WTC11 (cell line): ENCODE measurements around the gene PRRX1. TPM values are rescaled to one million over a fixed set of nuclear protein-coding genes. Genes with fewer than 3 reads are reported as not detected.

ENCODE experiments used
- ATAC-seq: fragments of 200-7000 bp; cut with Tn5 transposase; 2 replicates; pipeline ENCODE4 v1.10.0; 2021; ENCODE audit warnings: mild to moderate bottlenecking, moderate library complexity
- CTCF ChIA-PET: fragments of 300-600 bp; sonication (Branson Sonifier 250); formaldehyde crosslinking; loops from one replicate; lab custom pipeline; 2021; ENCODE audit warnings: antibody characterized with exemption; lab: Charles Lee
- POLR2A ChIA-PET: fragments of 350-600 bp; sonication (Branson Sonifier 250); formaldehyde crosslinking; loops from one replicate; lab custom pipeline; 2021; ENCODE audit warnings: antibody characterized with exemption; lab: Charles Lee
- DNase-seq: peaks from one replicate; pipeline ENCODE4 v3.0.0; 2021; ENCODE audit warnings: low spot score
- H3K27ac Mint-ChIP-seq: 2 replicates; pipeline ENCODE4 v1.8.0; 2021; ENCODE audit warnings: mixed read lengths
- H3K27me3 Mint-ChIP-seq: 2 replicates; pipeline ENCODE4 v1.8.0; 2021; ENCODE audit warnings: low read depth, mild to moderate bottlenecking, moderate library complexity, mixed read lengths
- H3K36me3 Mint-ChIP-seq: 2 replicates; pipeline ENCODE4 v1.8.0; 2021; ENCODE audit warnings: mixed read lengths
- H3K4me1 Mint-ChIP-seq: 2 replicates; pipeline ENCODE4 v1.8.0; 2022; ENCODE audit warnings: mixed read lengths
- H3K4me3 Mint-ChIP-seq: 2 replicates; pipeline ENCODE4 v1.8.0; 2021; ENCODE audit warnings: mild to moderate bottlenecking, moderate library complexity, mixed read lengths
- H3K9me3 Mint-ChIP-seq: 2 replicates; pipeline ENCODE4 v1.8.0; 2021; ENCODE audit warnings: mixed read lengths
- EMX1 ChIP-seq: fragments of 250-450 bp; sonication (Bioruptor Pico); IDR thresholded peaks from 2 replicates; pipeline ENCODE4 v1.8.0; 2021; ENCODE audit warnings: mild to moderate bottlenecking
- IRF2 ChIP-seq: sonication (generic); formaldehyde crosslinking; IDR thresholded peaks from 2 replicates; pipeline ENCODE4 v1.8.0; 2022; ENCODE audit warnings: low read depth, missing genetic modification reagents, borderline replicate concordance
- JAZF1 ChIP-seq: fragments of 250-450 bp; sonication (Bioruptor Pico); IDR thresholded peaks from 2 replicates; pipeline ENCODE4 v1.9.0; 2021; ENCODE audit warnings: moderate library complexity, mild to moderate bottlenecking, inconsistent platforms
- JUN ChIP-seq: sonication (generic); formaldehyde crosslinking; IDR thresholded peaks from 2 replicates; pipeline ENCODE4 v1.8.0; 2023; ENCODE audit warnings: mild to moderate bottlenecking, missing genetic modification reagents
- NFYB ChIP-seq: sonication (generic); formaldehyde crosslinking; conservative IDR thresholded peaks from 2 replicates; pipeline ENCODE4 v1.8.0; 2022; ENCODE audit warnings: low read depth, missing genetic modification reagents
- NR3C1 ChIP-seq: sonication (generic); formaldehyde crosslinking; conservative IDR thresholded peaks from 2 replicates; pipeline ENCODE4 v1.8.1; 2023; ENCODE audit warnings: low read depth, mild to moderate bottlenecking, missing genetic modification reagents
- RELA ChIP-seq: sonication (generic); formaldehyde crosslinking; IDR thresholded peaks from 2 replicates; pipeline ENCODE4 v1.8.1; 2022; ENCODE audit warnings: missing genetic modification reagents, mild to moderate bottlenecking, borderline replicate concordance
- RORB ChIP-seq: fragments of 250-450 bp; sonication (Bioruptor Pico); IDR thresholded peaks from 2 replicates; pipeline ENCODE4 v1.9.0; 2021; ENCODE audit warnings: mild to moderate bottlenecking
- ZBTB21 ChIP-seq: sonication (generic); formaldehyde crosslinking; IDR thresholded peaks from 2 replicates; pipeline ENCODE4 v1.8.1; 2023; ENCODE audit warnings: mild to moderate bottlenecking, missing genetic modification reagents, borderline replicate concordance
- ZNF232 ChIP-seq: sonication (generic); formaldehyde crosslinking; IDR thresholded peaks from 2 replicates; pipeline ENCODE4 v1.8.0; 2022; ENCODE audit warnings: mild to moderate bottlenecking, missing genetic modification reagents
- ZNF423 ChIP-seq: fragments of 250-450 bp; sonication (Bioruptor Pico); IDR thresholded peaks from 2 replicates; pipeline ENCODE4 v2.1.2; 2022; ENCODE audit warnings: mild to moderate bottlenecking, moderate library complexity
- total RNA-seq: library from RNA; stranded (reverse); gene quantifications from 3 replicates; pipeline ENCODE4 v1.2.3, GENCODE V29; 2021
- TF ChIP-seq, protein P1 (sequence below): sonication (generic); formaldehyde crosslinking; IDR thresholded peaks from 2 replicates; pipeline ENCODE4 v1.8.0; 2022; ENCODE audit warnings: mild to moderate bottlenecking, missing genetic modification reagents
- TF ChIP-seq, protein P2 (sequence below): sonication (generic); formaldehyde crosslinking; IDR thresholded peaks from 2 replicates; pipeline ENCODE4 v1.8.0; 2023; ENCODE audit warnings: mild to moderate bottlenecking, missing genetic modification reagents
- TF ChIP-seq, protein P3 (sequence below): sonication (generic); formaldehyde crosslinking; IDR thresholded peaks from 2 replicates; pipeline ENCODE4 v1.8.1; 2022; ENCODE audit warnings: low read depth, missing genetic modification reagents, borderline replicate concordance
- TF ChIP-seq, protein P4 (sequence below): sonication (generic); formaldehyde crosslinking; IDR thresholded peaks from 2 replicates; pipeline ENCODE4 v1.8.1; 2023; ENCODE audit warnings: mild to moderate bottlenecking, missing genetic modification reagents
- TF ChIP-seq, protein P5 (sequence below): sonication (generic); formaldehyde crosslinking; IDR thresholded peaks from 2 replicates; pipeline ENCODE4 v1.8.1; 2022; ENCODE audit warnings: mild to moderate bottlenecking, moderate library complexity, missing genetic modification reagents
- TF ChIP-seq, protein P6 (sequence below): sonication (generic); formaldehyde crosslinking; IDR thresholded peaks from 2 replicates; pipeline ENCODE4 v1.8.0; 2023; ENCODE audit warnings: missing genetic modification reagents, mild to moderate bottlenecking, borderline replicate concordance

The PRRX1 gene
- total RNA-seq, 1 experiment from 2014 or later: 0.31 TPM

DNA sequence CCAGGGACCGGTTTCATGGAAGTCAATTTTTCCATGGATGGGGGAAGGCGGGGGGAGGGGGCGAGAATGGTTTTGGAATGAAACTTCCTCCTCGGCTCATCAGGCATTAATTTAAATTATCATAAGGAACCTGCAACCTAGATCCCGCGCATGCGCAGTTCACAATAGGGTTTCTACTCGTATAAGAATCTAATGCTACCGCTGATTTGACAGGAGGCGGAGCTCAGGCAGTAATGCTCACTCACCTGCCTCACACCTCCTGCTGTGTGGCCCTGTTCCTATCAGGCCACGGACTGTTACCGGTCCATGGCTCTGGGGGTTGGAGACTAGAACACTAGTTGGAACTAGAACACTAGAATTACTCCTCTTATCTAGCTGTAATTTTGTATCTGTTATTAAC is 38.0 kb downstream of the PRRX1 start (continued):
- TF ChIP-seq, protein P1, sequence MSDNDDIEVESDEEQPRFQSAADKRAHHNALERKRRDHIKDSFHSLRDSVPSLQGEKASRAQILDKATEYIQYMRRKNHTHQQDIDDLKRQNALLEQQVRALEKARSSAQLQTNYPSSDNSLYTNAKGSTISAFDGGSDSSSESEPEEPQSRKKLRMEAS (CRISPR knock-in tag): no peak
- TF ChIP-seq IRF2 (CRISPR knock-in tag) (no peak), ZBTB21 (no peak), JAZF1 (CRISPR knock-in tag) (no peak), ZNF423 (no peak), RORB (CRISPR knock-in tag) (no peak), ZNF232 (CRISPR knock-in tag) (no peak), JUN (no peak), NFYB (CRISPR knock-in tag) (no peak)
- TF ChIP-seq, protein P2, sequence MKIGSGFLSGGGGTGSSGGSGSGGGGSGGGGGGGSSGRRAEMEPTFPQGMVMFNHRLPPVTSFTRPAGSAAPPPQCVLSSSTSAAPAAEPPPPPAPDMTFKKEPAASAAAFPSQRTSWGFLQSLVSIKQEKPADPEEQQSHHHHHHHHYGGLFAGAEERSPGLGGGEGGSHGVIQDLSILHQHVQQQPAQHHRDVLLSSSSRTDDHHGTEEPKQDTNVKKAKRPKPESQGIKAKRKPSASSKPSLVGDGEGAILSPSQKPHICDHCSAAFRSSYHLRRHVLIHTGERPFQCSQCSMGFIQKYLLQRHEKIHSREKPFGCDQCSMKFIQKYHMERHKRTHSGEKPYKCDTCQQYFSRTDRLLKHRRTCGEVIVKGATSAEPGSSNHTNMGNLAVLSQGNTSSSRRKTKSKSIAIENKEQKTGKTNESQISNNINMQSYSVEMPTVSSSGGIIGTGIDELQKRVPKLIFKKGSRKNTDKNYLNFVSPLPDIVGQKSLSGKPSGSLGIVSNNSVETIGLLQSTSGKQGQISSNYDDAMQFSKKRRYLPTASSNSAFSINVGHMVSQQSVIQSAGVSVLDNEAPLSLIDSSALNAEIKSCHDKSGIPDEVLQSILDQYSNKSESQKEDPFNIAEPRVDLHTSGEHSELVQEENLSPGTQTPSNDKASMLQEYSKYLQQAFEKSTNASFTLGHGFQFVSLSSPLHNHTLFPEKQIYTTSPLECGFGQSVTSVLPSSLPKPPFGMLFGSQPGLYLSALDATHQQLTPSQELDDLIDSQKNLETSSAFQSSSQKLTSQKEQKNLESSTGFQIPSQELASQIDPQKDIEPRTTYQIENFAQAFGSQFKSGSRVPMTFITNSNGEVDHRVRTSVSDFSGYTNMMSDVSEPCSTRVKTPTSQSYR: no peak

DNA sequence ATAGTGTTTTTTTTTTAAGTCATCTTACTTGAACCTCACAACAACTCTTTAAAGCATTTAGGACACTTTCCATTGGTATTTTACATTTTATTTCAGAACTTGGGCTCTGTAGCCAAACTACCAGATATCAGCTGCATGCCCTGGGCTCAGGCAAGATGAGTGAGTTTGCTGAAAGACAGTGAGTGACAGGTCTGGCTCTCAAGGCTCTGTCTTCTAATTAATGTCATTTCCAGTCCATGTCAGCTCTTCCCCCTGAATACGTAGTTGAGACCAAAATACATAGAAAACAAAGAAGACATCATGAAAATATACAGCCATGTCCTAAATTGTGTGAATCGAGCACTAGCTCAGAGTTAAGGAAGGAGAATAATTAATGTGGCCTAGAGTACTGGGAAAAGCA is 39.7 kb downstream of the PRRX1 start:
- TF ChIP-seq, protein P3, sequence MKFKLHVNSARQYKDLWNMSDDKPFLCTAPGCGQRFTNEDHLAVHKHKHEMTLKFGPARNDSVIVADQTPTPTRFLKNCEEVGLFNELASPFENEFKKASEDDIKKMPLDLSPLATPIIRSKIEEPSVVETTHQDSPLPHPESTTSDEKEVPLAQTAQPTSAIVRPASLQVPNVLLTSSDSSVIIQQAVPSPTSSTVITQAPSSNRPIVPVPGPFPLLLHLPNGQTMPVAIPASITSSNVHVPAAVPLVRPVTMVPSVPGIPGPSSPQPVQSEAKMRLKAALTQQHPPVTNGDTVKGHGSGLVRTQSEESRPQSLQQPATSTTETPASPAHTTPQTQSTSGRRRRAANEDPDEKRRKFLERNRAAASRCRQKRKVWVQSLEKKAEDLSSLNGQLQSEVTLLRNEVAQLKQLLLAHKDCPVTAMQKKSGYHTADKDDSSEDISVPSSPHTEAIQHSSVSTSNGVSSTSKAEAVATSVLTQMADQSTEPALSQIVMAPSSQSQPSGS (CRISPR knock-in tag): no peak
- TF ChIP-seq NR3C1 (CRISPR knock-in tag) (no peak), RELA (CRISPR knock-in tag) (no peak), EMX1 (CRISPR knock-in tag) (no peak)
- TF ChIP-seq, protein P4, sequence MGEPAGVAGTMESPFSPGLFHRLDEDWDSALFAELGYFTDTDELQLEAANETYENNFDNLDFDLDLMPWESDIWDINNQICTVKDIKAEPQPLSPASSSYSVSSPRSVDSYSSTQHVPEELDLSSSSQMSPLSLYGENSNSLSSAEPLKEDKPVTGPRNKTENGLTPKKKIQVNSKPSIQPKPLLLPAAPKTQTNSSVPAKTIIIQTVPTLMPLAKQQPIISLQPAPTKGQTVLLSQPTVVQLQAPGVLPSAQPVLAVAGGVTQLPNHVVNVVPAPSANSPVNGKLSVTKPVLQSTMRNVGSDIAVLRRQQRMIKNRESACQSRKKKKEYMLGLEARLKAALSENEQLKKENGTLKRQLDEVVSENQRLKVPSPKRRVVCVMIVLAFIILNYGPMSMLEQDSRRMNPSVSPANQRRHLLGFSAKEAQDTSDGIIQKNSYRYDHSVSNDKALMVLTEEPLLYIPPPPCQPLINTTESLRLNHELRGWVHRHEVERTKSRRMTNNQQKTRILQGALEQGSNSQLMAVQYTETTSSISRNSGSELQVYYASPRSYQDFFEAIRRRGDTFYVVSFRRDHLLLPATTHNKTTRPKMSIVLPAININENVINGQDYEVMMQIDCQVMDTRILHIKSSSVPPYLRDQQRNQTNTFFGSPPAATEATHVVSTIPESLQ (CRISPR knock-in tag): no peak
- TF ChIP-seq, protein P5, sequence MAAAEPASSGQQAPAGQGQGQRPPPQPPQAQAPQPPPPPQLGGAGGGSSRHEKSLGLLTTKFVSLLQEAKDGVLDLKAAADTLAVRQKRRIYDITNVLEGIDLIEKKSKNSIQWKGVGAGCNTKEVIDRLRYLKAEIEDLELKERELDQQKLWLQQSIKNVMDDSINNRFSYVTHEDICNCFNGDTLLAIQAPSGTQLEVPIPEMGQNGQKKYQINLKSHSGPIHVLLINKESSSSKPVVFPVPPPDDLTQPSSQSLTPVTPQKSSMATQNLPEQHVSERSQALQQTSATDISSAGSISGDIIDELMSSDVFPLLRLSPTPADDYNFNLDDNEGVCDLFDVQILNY (CRISPR knock-in tag): no peak
- TF ChIP-seq, protein P6, sequence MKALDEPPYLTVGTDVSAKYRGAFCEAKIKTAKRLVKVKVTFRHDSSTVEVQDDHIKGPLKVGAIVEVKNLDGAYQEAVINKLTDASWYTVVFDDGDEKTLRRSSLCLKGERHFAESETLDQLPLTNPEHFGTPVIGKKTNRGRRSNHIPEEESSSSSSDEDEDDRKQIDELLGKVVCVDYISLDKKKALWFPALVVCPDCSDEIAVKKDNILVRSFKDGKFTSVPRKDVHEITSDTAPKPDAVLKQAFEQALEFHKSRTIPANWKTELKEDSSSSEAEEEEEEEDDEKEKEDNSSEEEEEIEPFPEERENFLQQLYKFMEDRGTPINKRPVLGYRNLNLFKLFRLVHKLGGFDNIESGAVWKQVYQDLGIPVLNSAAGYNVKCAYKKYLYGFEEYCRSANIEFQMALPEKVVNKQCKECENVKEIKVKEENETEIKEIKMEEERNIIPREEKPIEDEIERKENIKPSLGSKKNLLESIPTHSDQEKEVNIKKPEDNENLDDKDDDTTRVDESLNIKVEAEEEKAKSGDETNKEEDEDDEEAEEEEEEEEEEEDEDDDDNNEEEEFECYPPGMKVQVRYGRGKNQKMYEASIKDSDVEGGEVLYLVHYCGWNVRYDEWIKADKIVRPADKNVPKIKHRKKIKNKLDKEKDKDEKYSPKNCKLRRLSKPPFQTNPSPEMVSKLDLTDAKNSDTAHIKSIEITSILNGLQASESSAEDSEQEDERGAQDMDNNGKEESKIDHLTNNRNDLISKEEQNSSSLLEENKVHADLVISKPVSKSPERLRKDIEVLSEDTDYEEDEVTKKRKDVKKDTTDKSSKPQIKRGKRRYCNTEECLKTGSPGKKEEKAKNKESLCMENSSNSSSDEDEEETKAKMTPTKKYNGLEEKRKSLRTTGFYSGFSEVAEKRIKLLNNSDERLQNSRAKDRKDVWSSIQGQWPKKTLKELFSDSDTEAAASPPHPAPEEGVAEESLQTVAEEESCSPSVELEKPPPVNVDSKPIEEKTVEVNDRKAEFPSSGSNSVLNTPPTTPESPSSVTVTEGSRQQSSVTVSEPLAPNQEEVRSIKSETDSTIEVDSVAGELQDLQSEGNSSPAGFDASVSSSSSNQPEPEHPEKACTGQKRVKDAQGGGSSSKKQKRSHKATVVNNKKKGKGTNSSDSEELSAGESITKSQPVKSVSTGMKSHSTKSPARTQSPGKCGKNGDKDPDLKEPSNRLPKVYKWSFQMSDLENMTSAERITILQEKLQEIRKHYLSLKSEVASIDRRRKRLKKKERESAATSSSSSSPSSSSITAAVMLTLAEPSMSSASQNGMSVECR (CRISPR knock-in tag): no peak
- TF ChIP-seq, protein P1 (CRISPR knock-in tag): no peak
- Mint-ChIP-seq H3K36me3 (no peaks in the 10 kb centered on the region), H3K9me3 (no peaks in the 10 kb centered on the region), H3K4me1 (peaks cover under 1% of the 10 kb centered on the region; the same call in 1 of the 2 replicates), H3K27me3 (no peaks in the 10 kb centered on the region), H3K27ac (no peak overlapping the region), H3K4me3 (no peak overlapping the region)
- ATAC-seq (no peak), DNase-seq (no peak)
- POLR2A ChIA-PET: no interaction called here
- CTCF ChIA-PET: no interaction called here
